Panc1 (cell line): ENCODE results near the gene HDLBP. TPM values are rescaled to one million over a fixed set of nuclear protein-coding genes. Genes with fewer than 3 reads are reported as not detected.

Experiments used
- ATAC-seq: fragments of 200-7000 bp; cut with Tn5 transposase; 2 replicates; pipeline ENCODE4 v1.9.1; 2020; ENCODE audit warnings: mild to moderate bottlenecking, moderate library complexity
- BruUV-seq: library from RNA; stranded (reverse); fragments of 400-500 nt; replicated peaks from 2 replicates; lab custom pipeline; 2021; lab: Mats Ljungman, UMichigan
- CTCF ChIA-PET: fragments of 300-600 bp; sonication (Branson Sonifier 250); formaldehyde crosslinking; loops from one replicate; lab custom pipeline; 2022; ENCODE audit warnings: antibody characterized with exemption; lab: Charles Lee
- POLR2A ChIA-PET: fragments of 300-600 bp; sonication (Branson Sonifier 250); formaldehyde crosslinking; loops from one replicate; lab custom pipeline; 2022; ENCODE audit warnings: antibody characterized with exemption; lab: Charles Lee
- DNase-seq: peaks from one replicate; pipeline ENCODE4 v3.0.0-alpha.2; 2010; ENCODE audit warnings: low read depth, low spot score
- H3K27ac ChIP-seq: 2 replicates; pipeline ENCODE4 v1.5.1; 2011; ENCODE audit warnings: mild to moderate bottlenecking, low read length, inconsistent platforms
- H3K27me3 ChIP-seq: fragments of 200-500 bp; sonication (Bioruptor generic); 2 replicates; pipeline ENCODE4 v1.6.0; 2014; ENCODE audit warnings: low read length, inconsistent platforms; ENCODE audit not compliant: control insufficient read depth, insufficient read depth
- H3K36me3 ChIP-seq: fragments of 200-500 bp; sonication (Bioruptor generic); 2 replicates; pipeline ENCODE4 v1.5.1; 2014; ENCODE audit warnings: inconsistent platforms, mild to moderate bottlenecking, low read length, moderate library complexity; ENCODE audit not compliant: control insufficient read depth, insufficient read depth
- H3K4me1 ChIP-seq: 2 replicates; pipeline ENCODE4 v1.5.1; 2011; ENCODE audit warnings: inconsistent platforms, mild to moderate bottlenecking, low read length, moderate library complexity; ENCODE audit not compliant: control insufficient read depth, insufficient read depth
- H3K4me3 ChIP-seq, 2 experiments: 2 replicates each; pipeline ENCODE4 v1.5.1; 2011 to 2012; ENCODE audit warnings: low read depth in 2 of 2, low read length in 2 of 2, mild to moderate bottlenecking in 2 of 2, inconsistent platforms in 1 of 2, moderate library complexity in 1 of 2
- H3K9me3 ChIP-seq: fragments of 200-500 bp; sonication (Bioruptor generic); 2 replicates; pipeline ENCODE4 v1.5.1; 2014; ENCODE audit warnings: low read depth, mild to moderate bottlenecking, inconsistent platforms, low read length, moderate library complexity; ENCODE audit not compliant: control insufficient read depth, insufficient read depth
- CTCF ChIP-seq: fragments of 450-650 bp; IDR thresholded peaks from 2 replicates; pipeline ENCODE4 v1.5.1; 2017; ENCODE audit warnings: mild to moderate bottlenecking
- POLR2AphosphoS5 ChIP-seq: IDR thresholded peaks from 2 replicates; pipeline ENCODE4 v1.6.1; 2012; ENCODE audit warnings: mild to moderate bottlenecking, low read depth, low read length, moderate library complexity
- REST ChIP-seq, 2 experiments: IDR thresholded peaks; 2 replicates each; pipeline ENCODE4 v1.6.1; 2011 to 2012; ENCODE audit warnings: low read depth in 2 of 2, control low read depth in 1 of 2, low read length in 1 of 2, mild to moderate bottlenecking in 1 of 2, moderate library complexity in 1 of 2; ENCODE audit not compliant: insufficient read depth in 1 of 2
- SIN3A ChIP-seq: IDR thresholded peaks from 2 replicates; pipeline ENCODE4 v1.6.1; 2012; ENCODE audit warnings: low read depth, mild to moderate bottlenecking, low read length, moderate library complexity, borderline replicate concordance; ENCODE audit not compliant: insufficient read depth
- TCF7L2 ChIP-seq: IDR thresholded peaks from 2 replicates; pipeline ENCODE4 v1.6.1; 2011; ENCODE audit warnings: mild to moderate bottlenecking, low read depth, low read length, inconsistent platforms
- in situ Hi-C: cut with HindIII; loops from 2 replicates; pipeline ENCODE4 v1.10.0; 2016; ENCODE audit warnings: low sequenced_read_pairs, low pct_unique_long_range_greater_than_20kb
- intact Hi-C: fragments of 100-400 bp; cut with micrococcal nuclease; formaldehyde crosslinking; loops from one replicate; pipeline ENCODE4 v1.10.0; 2022; ENCODE audit not compliant: unreplicated experiment
- total RNA-seq: library from RNA; stranded (reverse); gene quantifications from one replicate; pipeline ENCODE4 v1.2.1, GENCODE V29; 2021; ENCODE audit not compliant: unreplicated experiment

Gene HDLBP
- total RNA-seq, 1 experiment from 2014 or later = 656 TPM

GRCh38 chr2:241242306-241242705, 73.2 kb downstream of the HDLBP start:
- no peak overlapping the region for H3K4me3 ChIP-seq
- BruUV-seq = no TSS peak
- ChIA-PET POLR2A (no interaction called here), CTCF (no interaction called here)
- H3K9me3 ChIP-seq = no peaks in the 10 kb centered on the region
- ATAC-seq = no peak
- no peaks in the 10 kb centered on the region for H3K4me1 ChIP-seq
- H3K36me3 ChIP-seq = peaks cover 52% of the 10 kb centered on the region
- in situ Hi-C loops = no loop called here
- TF ChIP-seq CTCF = no peak
- no peak for TF ChIP-seq POLR2AphosphoS5
- TF ChIP-seq SIN3A = no peak
- TF ChIP-seq TCF7L2 = no peak
- no peak for TF ChIP-seq REST (IDR thresholded peaks at IDR 0.05; ENCODE audit: insufficient read depth in 1 of 2, low read depth in 2 of 2, low read length in 1 of 2)
- no peak for DNase-seq
- H3K27me3 ChIP-seq = no peaks in the 10 kb centered on the region
- intact Hi-C loops = no loop called here
- H3K27ac ChIP-seq = no peak overlapping the region

GRCh38 chr2:241241669-241242068, 73.8 kb downstream of the HDLBP start:
- no peaks in the 10 kb centered on the region for H3K27me3 ChIP-seq
- ATAC-seq = no peak
- H3K4me3 ChIP-seq = no peak overlapping the region
- H3K36me3 ChIP-seq = peaks cover 52% of the 10 kb centered on the region
- H3K27ac ChIP-seq = no peak overlapping the region
- in situ Hi-C loops = no loop called here
- no TSS peak for BruUV-seq
- intact Hi-C loops = no loop called here
- ChIA-PET POLR2A (no interaction called here), CTCF (interaction anchor here (0.6 kb wide), 1 partner anchor 73 kb away, joined by 3 read pairs; no protein-coding TSS in a partner anchor)
- no peak for DNase-seq
- no peak for TF ChIP-seq POLR2AphosphoS5
- TF ChIP-seq REST (IDR thresholded peaks at IDR 0.05; ENCODE audit: insufficient read depth in 1 of 2, low read depth in 2 of 2, low read length in 1 of 2) = no peak
- no peak for TF ChIP-seq TCF7L2
- no peak for TF ChIP-seq CTCF
- no peak for TF ChIP-seq SIN3A
- no peaks in the 10 kb centered on the region for H3K9me3 ChIP-seq
- H3K4me1 ChIP-seq = no peaks in the 10 kb centered on the region
